CD4-positive, alpha-beta T cell treated with Interleukin-6 at 100 ng/mL for 8 hours (primary cell): ENCODE results near the gene PPP5C.
"Not testable (repeated sequence)": the region's sequence is repeated elsewhere in the genome, so short reads cannot be mapped to it uniquely, and the experiment has no call there.

Experiments
- DNase-seq: peaks from one replicate; pipeline ENCODE4 v3.0.0-alpha.2; 2020; ENCODE audit warnings: mixed read lengths, low spot score

PPP5C gene

GRCh38 chr19:46386996-46387712 is 40.3 kb downstream of the PPP5C start:
- DNase-seq, result no peak

DNA sequence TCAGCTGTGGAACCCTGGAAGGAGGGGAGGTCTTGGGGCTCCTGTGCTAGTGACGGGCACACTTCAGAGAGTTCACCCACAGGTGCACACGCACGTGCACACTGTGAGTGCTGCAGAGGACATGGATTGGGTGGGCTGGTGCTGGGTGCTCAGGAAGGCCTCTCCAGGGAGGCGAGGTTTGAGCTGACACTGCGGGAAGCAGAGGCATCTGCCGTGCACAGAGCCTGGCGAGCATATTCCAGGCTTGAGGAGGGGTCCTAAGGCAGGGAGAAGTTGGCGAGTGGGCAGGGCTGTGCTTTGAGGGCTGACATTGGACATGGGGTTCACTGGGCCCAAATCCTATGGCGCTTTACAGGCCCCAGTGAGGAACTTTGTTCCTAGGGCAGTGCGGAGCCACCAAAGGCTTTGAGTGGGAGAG is 40.8 kb downstream of the PPP5C start:
- no peak for DNase-seq

DNA sequence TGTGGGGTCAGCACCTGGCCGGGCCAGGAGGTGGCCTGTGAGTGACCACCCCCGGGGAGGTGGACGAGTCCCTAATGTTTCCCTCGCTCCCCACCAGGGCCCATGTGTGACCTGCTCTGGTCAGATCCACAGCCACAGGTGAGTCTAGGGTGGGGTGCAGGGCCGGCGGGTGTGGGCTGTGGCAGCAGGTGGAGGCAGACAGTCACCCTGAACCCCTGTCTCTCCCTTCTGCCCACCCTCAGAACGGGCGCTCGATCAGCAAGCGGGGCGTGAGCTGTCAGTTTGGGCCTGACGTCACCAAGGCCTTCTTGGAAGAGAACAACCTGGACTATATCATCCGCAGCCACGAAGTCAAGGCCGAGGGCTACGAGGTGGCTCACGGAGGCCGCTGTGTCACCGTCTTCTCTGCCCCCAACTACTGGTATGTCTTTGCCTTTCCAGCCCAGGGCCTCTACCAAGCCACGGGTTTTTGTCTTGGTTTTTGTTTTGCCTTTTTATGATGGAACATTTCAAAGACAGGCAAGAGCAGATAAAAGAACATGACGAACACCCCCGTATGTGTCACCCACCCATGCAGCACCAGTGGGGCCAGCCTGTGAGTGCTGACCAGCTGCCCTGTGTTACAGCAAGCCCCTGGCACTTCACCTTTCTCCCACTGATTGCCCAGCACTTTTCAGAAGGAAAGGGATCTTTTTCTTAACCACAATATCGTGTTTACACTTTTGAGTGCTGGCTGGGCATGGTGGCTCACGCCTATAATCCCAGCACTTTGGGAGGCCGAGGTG is 41.6 kb downstream of the PPP5C start:
- no peak for DNase-seq

- DNase-seq, result no peak
These were observed 43.4 kb downstream of the PPP5C start for GRCh38 chr19:46390121-46390858.

- no peak for DNase-seq
These were observed 44.0 kb downstream of the PPP5C start for GRCh38 chr19:46390866-46391265.

GRCh38 chr19:46391296-46392251 is 44.7 kb downstream of the PPP5C start:
- no peak for DNase-seq

DNA sequence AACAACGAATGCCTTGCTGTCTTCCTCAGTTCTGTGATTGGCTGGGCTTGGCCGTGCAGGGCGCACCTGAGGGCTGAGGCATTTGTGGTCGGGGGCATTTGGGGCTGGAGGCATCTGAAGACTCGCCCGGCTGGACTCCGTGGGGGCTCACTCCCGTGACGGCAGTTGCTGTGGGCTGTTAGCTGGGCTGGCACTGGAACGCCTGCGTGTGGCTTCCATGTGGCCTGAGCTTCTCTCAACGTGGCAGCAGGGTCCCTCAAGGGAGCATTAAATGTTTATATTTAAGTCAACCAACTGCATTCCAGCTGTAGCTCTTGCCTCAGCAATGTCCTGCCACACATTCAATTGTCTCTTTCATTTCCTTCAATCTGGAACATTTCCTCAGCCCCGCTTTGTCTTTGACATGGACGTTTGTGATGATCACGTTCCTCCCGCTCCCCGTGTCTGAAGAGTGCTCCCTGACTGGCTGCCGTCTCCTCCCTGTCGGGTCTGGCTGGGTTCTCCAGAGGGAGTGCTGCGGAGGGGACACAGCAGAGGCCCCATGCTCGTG is 45.4 kb downstream of the PPP5C start:
- DNase-seq, result no peak

- no peak for DNase-seq
These were observed 46.0 kb downstream of the PPP5C start for GRCh38 chr19:46392837-46393236.

- no peak for DNase-seq
These were observed 46.8 kb downstream of the PPP5C start for GRCh38 chr19:46393456-46394401.

DNA sequence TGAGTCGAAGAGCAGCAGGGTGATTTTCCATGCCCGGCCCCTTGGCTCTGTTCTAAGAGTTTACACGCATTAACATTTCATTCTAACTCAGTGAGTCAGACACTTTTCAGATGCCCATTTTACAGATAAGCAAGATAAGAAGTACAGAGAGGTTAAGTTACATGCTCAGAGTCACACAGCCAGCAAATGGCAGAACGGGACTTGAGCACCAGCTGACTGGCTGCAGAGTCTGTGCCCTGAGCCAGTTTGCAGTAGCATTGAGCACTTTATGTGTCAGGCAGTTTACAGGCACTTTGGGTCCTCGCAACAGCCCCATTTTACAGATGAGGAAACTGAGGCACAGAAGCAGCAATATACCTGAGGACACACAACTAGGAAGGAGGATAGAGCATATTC is 47.5 kb downstream of the PPP5C start:
- DNase-seq, result no peak

DNA sequence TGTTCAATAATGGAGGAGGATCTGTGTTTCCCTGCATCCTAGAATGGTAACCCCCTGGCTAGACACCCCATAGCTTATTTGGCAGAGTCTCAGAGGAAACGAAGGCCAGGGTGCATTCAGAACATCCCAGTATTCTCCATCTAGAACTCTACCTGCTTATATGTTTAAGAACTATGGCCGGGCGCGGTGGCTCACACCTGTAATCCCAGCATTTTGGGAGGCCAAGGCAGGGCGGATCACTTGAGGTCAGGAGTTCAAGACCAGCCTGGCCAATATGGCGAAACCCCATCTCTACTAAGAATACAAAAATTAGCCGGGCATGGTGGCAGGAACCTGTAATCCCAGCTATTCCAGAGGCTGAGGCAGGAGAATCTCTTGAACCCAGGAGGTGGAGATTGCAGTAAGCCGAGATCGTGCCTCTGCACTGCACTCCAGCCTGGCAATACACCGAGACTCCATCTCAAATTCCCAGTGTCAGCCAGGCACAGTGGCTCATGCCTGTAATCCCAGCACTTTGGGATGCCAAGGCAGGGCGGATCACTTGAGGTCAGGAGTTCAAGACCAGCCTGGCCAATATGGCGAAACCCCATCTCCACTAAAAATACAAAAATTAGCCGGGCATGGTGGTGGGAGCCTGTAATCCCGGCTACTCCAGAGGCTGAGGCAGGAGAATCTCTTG is 51.1 kb downstream of the PPP5C start:
- not testable (repeated sequence) for DNase-seq

DNA sequence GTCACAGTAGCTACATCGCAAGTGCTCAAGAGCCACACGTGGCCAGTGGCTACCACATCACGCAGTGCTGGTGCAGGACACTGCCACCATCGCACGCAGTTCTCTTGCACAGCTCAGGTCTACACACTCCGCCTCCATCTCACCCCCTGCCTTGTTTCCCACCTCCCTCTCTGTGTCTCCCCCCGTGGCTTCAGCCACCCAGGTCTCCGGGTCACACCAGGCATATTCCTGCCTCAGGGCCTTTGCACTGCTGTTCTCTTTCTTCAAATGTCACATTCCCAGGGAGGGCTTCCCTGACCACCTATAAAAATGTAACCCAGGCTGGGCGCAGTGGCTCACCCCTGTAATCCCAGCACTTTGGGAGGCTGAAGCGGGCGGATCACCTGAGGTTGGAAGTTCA is 55.8 kb downstream of the PPP5C start:
- DNase-seq, result no peak

DNA sequence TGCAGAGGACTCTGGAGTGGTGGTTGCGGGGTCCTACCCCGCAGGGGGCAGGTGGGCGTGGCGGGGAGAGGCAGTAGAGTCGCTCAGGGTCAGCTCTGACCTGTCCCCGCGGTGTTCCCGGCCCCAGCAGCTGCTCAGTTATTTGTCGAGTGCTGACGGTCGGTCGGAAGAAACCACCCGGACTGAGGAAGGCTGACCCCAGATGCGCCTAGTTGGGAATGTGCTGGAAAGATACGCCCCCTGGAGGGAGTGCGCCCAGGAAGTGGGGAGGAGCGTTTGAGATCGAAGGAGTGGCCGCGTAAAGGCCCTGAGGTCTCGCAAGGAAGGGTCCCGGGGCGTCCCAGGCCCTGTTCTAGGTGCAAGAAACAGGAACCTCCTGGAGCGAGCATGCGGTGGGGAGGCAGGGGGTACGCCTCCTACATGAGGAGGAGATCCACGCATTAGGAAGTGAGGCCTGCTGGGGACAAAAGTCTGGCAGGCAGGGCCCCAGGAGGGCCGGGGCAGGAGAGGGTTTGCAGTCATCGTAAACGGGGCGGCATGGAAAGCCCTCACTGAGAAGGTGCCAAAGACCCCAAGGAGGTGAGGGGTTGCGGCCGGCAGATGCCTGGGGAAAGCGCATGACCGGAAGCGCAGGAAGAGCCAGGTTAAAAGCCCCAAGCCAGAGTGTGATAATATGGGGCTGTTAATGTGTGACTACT is 57.3 kb downstream of the PPP5C start:
- no peak for DNase-seq

- no peak for DNase-seq
These were observed 58.0 kb downstream of the PPP5C start for GRCh38 chr19:46404753-46405468.

DNA sequence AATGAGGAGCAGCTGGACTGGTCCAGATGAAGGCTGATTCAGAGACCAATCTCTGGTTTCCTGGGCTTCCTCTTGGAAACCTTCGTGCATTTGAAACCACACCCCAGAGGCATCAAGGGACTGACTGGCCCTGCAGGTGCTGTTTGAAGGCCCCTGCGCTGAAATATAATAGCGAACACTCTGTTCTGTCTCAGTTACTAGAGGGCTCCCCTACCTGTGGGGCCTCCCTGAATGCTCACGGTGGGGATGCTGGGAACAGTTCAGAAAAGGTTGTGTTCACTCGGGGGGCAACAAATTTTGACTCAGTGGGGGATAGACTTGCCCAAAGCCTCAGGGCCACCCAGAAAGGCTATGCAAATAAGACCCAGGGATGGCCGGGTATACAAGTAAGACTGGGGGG is 60.1 kb downstream of the PPP5C start:
- DNase-seq, result no peak

DNA sequence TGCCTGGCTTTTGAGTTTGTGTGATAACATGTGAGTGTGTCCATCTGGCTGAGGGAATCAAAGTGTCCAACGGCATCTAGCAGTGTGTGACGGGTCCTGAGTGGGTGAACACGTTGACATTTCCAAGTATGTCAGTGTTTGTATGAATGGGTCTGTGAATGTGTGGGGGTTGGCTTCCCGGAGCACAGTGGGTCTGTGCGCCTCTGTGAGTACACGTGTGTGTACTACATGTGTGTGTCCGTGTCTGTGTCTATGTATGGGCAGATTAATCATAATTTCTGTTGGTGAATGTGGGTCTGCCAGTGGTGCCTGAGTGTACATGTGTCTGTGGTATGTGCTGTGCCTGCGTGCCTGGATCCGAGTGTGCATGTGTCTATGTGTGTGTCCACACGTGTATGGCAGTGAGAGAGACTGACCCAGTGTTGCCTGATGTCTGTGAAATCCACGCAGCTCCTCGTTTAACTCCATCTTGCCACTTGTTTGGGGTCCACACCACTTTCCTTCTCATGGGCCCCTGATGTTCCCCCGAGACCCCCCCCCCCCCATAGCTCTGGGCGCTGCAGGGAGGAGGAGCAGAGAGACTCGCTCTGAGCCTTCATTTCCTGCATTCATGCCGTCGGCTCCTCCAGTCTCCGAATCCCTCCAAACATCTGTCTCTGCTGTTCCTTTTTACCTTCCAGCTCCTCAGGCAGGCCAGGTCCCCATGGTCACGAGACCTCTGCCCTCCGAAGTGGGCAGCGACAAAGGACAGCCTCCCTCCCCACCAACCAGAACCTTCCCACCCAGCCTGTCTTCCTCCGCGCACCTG is 61.2 kb downstream of the PPP5C start:
- no peak for DNase-seq

GRCh38 chr19:46408664-46409039 is 61.8 kb downstream of the PPP5C start:
- DNase-seq, result no peak

- DNase-seq, result no peak
These were observed 62.3 kb downstream of the PPP5C start for GRCh38 chr19:46409191-46409590.
